HepG2 (cell line): ENCODE measurements around the gene DAAM1. TPM values are rescaled to one million over a fixed set of nuclear protein-coding genes. Genes with fewer than 3 reads are reported as not detected.

ENCODE experiments used
- ATAC-seq: fragments of 200-7000 bp; cut with Tn5 transposase; 3 replicates; pipeline ENCODE4 v1.9.1; 2020; ENCODE audit warnings: mild to moderate bottlenecking, moderate library complexity
- BruUV-seq: library from RNA; stranded (reverse); fragments of 400-500 nt; replicated peaks from 2 replicates; lab custom pipeline; 2021; lab: Mats Ljungman, UMichigan
- CTCF ChIA-PET: fragments of 300-600 bp; formaldehyde crosslinking; extraction: SDS; loops from one replicate; lab custom pipeline; 2021; ENCODE audit warnings: low total read pairs, inconsistent platforms, low intra/inter-chr PET ratio; lab: Yijun Ruan, JAX
- POLR2A ChIA-PET: fragments of 350-600 bp; sonication (Branson Sonifier 250); formaldehyde crosslinking; loops from one replicate; lab custom pipeline; 2020; ENCODE audit warnings: antibody characterized with exemption, inconsistent platforms; lab: Yijun Ruan, JAX
- DNase-seq: peaks from one replicate; pipeline ENCODE4 v3.0.0-alpha.2; 2015; ENCODE audit warnings: low spot score
- FAIRE-seq: peaks from 3 replicates; lab custom pipeline; 2011; peaks lifted over from hg19 to GRCh38; lab: Jason Lieb, UNC
- H2AFZ ChIP-seq: one replicate; pipeline ENCODE4 v1.6.1; 2011; ENCODE audit warnings: low read length, inconsistent platforms
- H3K27ac ChIP-seq: fragments of 300-600 bp; 3 replicates; pipeline ENCODE4 v1.8.0; 2011; ENCODE audit warnings: mixed run types, mild to moderate bottlenecking, mixed read lengths, low read length, inconsistent platforms; ENCODE audit not compliant: insufficient read depth; ENCODE audit errors: extremely low read length
- H3K27me3 ChIP-seq, 2 experiments: fragments of 200-600 bp in 1 of 2; 2 replicates in 1 of 2; 3 replicates in 1 of 2; pipeline versions ENCODE4 v1.6.0 to v1.8.0; 2011; ENCODE audit warnings: low read length in 2 of 2, mild to moderate bottlenecking in 2 of 2, moderate library complexity in 2 of 2, inconsistent platforms in 1 of 2; ENCODE audit not compliant: insufficient read depth in 2 of 2, control insufficient read depth in 1 of 2
- H3K36me3 ChIP-seq, 2 experiments: fragments of 200-600 bp in 1 of 2; replicated peaks in 1 of 2; 2 replicates in 1 of 2; 3 replicates in 1 of 2; pipeline versions ENCODE4 v1.5.1 to v1.8.0; 2011; ENCODE audit warnings: low read length in 2 of 2, inconsistent platforms in 1 of 2; ENCODE audit not compliant: insufficient read depth in 2 of 2, control insufficient read depth in 1 of 2
- H3K4me1 ChIP-seq: 2 replicates; pipeline ENCODE4 v1.5.1; 2012; ENCODE audit warnings: low read length, inconsistent platforms; ENCODE audit not compliant: insufficient read depth
- H3K4me2 ChIP-seq: 2 replicates; pipeline ENCODE4 v1.6.0; 2011; ENCODE audit warnings: low read depth, low read length, inconsistent platforms
- H3K4me3 ChIP-seq, 3 experiments: fragments of 200-600 bp in 1 of 3; sonication (generic), shearing (Covaris generic) in 1 of 3; replicated peaks in 1 of 3; 2 replicates each; pipeline ENCODE4 v1.5.1; 2011 to 2016; ENCODE audit warnings: low read length in 3 of 3, inconsistent platforms in 2 of 3, low read depth in 2 of 3, mild to moderate bottlenecking in 2 of 3, control low read depth in 1 of 3, mixed read lengths in 1 of 3; ENCODE audit not compliant: insufficient read depth in 1 of 3
- H3K79me2 ChIP-seq: one replicate; pipeline ENCODE4 v1.6.1; 2011; ENCODE audit warnings: low read length, inconsistent platforms; ENCODE audit not compliant: insufficient read depth
- H3K9ac ChIP-seq: 2 replicates; pipeline ENCODE4 v1.6.0; 2011; ENCODE audit warnings: mild to moderate bottlenecking, low read depth, low read length, inconsistent platforms; ENCODE audit not compliant: insufficient read depth
- H3K9me3 ChIP-seq: 2 replicates; pipeline ENCODE4 v1.5.1; 2012; ENCODE audit warnings: mild to moderate bottlenecking, low read length
- H4K20me1 ChIP-seq: 2 replicates; pipeline ENCODE4 v1.6.0; 2011; ENCODE audit warnings: inconsistent platforms, mild to moderate bottlenecking, low read length, moderate library complexity; ENCODE audit not compliant: insufficient read depth
- ARID5B ChIP-seq: IDR thresholded peaks from 2 replicates; pipeline ENCODE4 v1.4.0; 2020; ENCODE audit warnings: mild to moderate bottlenecking, missing genetic modification reagents
- CBX2 ChIP-seq, 2 experiments: fragments of 200-600 bp in 1 of 2; sonication (generic); formaldehyde crosslinking in 1 of 2; IDR thresholded peaks; 2 replicates each; pipeline versions ENCODE4 v1.7.0 to v1.8.1; 2018 to 2022; ENCODE audit warnings: low read depth in 2 of 2, low read length in 1 of 2, mild to moderate bottlenecking in 1 of 2, missing genetic modification reagents in 1 of 2
- CBX5 ChIP-seq: sonication (generic); formaldehyde crosslinking; IDR thresholded peaks from 2 replicates; pipeline ENCODE4 v1.4.0; 2020; ENCODE audit warnings: missing genetic modification reagents, borderline replicate concordance
- EEA1 ChIP-seq: sonication (generic); formaldehyde crosslinking; IDR thresholded peaks from 2 replicates; pipeline ENCODE4 v1.5.1; 2020; ENCODE audit warnings: mild to moderate bottlenecking, missing genetic modification reagents, borderline replicate concordance
- KDM5B ChIP-seq: sonication (generic); formaldehyde crosslinking; IDR thresholded peaks from 2 replicates; pipeline ENCODE4 v1.4.0; 2020; ENCODE audit warnings: missing genetic modification reagents, mild to moderate bottlenecking, borderline replicate concordance
- MIER3 ChIP-seq: IDR thresholded peaks from 2 replicates; pipeline ENCODE4 v1.6.1; 2016; ENCODE audit warnings: missing compliant biosample characterization, borderline replicate concordance
- PLRG1 ChIP-seq: fragments of 450-650 bp; conservative IDR thresholded peaks from 2 replicates; pipeline ENCODE4 v1.6.1; 2016
- POGK ChIP-seq: sonication (generic); formaldehyde crosslinking; conservative IDR thresholded peaks from 2 replicates; pipeline ENCODE4 v1.8.0; 2022; ENCODE audit warnings: mild to moderate bottlenecking, moderate library complexity, missing genetic modification reagents
- RBAK ChIP-seq: sonication (generic); formaldehyde crosslinking; IDR thresholded peaks from 2 replicates; pipeline ENCODE4 v1.5.1; 2020; ENCODE audit warnings: mild to moderate bottlenecking, missing genetic modification reagents
- ZMYM2 ChIP-seq: sonication (generic); formaldehyde crosslinking; IDR thresholded peaks from 2 replicates; pipeline ENCODE4 v1.8.0; 2022; ENCODE audit warnings: mild to moderate bottlenecking, missing genetic modification reagents
- WGBS: methylation state at CpG from one replicate; pipeline ENCODE4 v1.1.6; 2017; ENCODE audit warnings: low lambda C conversion rate; 5-methylcytosine and 5-hydroxymethylcytosine counted together
- in situ Hi-C: cut with HindIII; loops from 2 replicates; pipeline ENCODE4 v1.10.0; 2017; ENCODE audit warnings: low pct_unique_long_range_greater_than_20kb; ENCODE audit not compliant: extremely low pct_ligation_motif_present
- intact Hi-C: fragments of 100-400 bp; cut with micrococcal nuclease; formaldehyde crosslinking; loops from one replicate; pipeline ENCODE4 v1.10.0; 2022; ENCODE audit not compliant: unreplicated experiment
- polyA plus RNA-seq, 8 experiments: library from polyadenylated mRNA; depleted of rRNA in 3 of 8; stranded (reverse) in 7 of 8; unstranded in 1 of 8; fragments of >200 nt; fragmentation: Illumina TruSeq in 4 of 8; extraction: Trizol in 4 of 8; gene quantifications; 2 replicates each; pipeline versions ENCODE4 v1.2.1 to v1.2.3, GENCODE V29; 2011 to 2016; ENCODE audit warnings: low read depth in 4 of 8, missing spikeins in 1 of 8, mixed read lengths in 1 of 8; ENCODE audit not compliant: insufficient read depth in 1 of 8
- total RNA-seq, 5 experiments: library from RNA; depleted of rRNA; stranded (reverse); fragments of >200 nt; fragmentation: Illumina TruSeq; extraction: Trizol; gene quantifications; 2 replicates each; pipeline ENCODE4 v1.2.3, GENCODE V29; 2016; ENCODE audit warnings: low read depth in 1 of 5
- TF ChIP-seq, protein P1 (sequence below): sonication (generic); formaldehyde crosslinking; IDR thresholded peaks from 2 replicates; pipeline ENCODE4 v1.8.0; 2022; ENCODE audit warnings: mild to moderate bottlenecking, missing genetic modification reagents

The DAAM1 gene
- total and polyA plus RNA-seq, 2 of the 13 experiments (the other 11 are each of a cell fraction or from before 2014, with no cell fraction given) = 10.9 to 24.5 TPM

GRCh38 chr14:59274991-59275391 is 86.5 kb downstream of the DAAM1 start:
- peaks cover 34% of the 10 kb centered on the region for H3K4me1 ChIP-seq
- ChIA-PET POLR2A (interaction anchor here (1.2 to 1.8 kb wide), 4 partner anchors 12 to 209 kb away, joined by 3 to 8 read pairs (median 6); partner anchors contain the start of genes DAAM1 and L3HYPDH), CTCF (no interaction called here)
- FAIRE-seq (no peak), ATAC-seq (no peak), DNase-seq (no peak)
- H3K4me3 ChIP-seq = no peak overlapping the region
- H3K9ac ChIP-seq = no peak overlapping the region
- no peaks in the 10 kb centered on the region for H3K36me3 ChIP-seq
- H3K27me3 ChIP-seq = no peaks in the 10 kb centered on the region
- TF ChIP-seq POGK (CRISPR knock-in tag) = no peak
- TF ChIP-seq EEA1 (CRISPR knock-in tag) = no peak
- TF ChIP-seq KDM5B = no peak
- no peak for TF ChIP-seq CBX5 (CRISPR knock-in tag)
- TF ChIP-seq PLRG1 = no peak
- no peak for TF ChIP-seq MIER3 (CRISPR knock-in tag)
- WGBS = 97% methylated on average over 3 of the region's 3 CpGs
- H3K4me2 ChIP-seq = no peak overlapping the region
- H4K20me1 ChIP-seq = no peaks in the 10 kb centered on the region
- intact Hi-C loops = loop anchor here (5.0 kb wide), 1 partner anchor 37 kb away; no protein-coding TSS in a partner anchor
- in situ Hi-C loops = no loop called here
- H3K9me3 ChIP-seq = no peaks in the 10 kb centered on the region
- H2AFZ ChIP-seq = no peak overlapping the region
- H3K27ac ChIP-seq = no peak overlapping the region
- no TSS peak for BruUV-seq
- H3K79me2 ChIP-seq = no peaks in the 10 kb centered on the region

DNA sequence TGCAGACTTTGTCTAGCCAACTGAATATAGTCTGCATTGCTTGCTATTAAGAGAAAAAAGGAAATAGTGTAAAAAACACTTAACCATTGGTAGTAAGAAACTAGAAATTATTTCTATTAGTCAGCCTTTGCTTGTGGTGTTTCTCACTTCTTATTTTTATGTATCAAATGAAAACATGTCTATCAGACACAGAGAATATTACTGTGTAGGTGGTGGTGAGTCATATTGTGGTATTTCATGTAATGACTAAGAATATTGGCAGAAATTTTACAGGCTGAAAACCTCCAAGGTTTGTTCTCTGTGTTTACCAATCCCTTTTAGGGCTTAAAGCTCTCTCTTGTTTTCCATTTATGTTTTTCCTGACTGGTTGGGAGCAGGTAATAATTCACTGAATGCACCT is 87.2 kb downstream of the DAAM1 start:
- H2AFZ ChIP-seq = no peak overlapping the region
- H4K20me1 ChIP-seq = no peaks in the 10 kb centered on the region
- DNase-seq = peak; percentile 66
- peaks cover 34% of the 10 kb centered on the region for H3K4me1 ChIP-seq
- intact Hi-C loops (loop anchor here (5.0 kb wide), 1 partner anchor 37 kb away; no protein-coding TSS in a partner anchor), in situ Hi-C loops (no loop called here)
- no peaks in the 10 kb centered on the region for H3K9me3 ChIP-seq
- H3K27me3 ChIP-seq = no peaks in the 10 kb centered on the region
- no peak for FAIRE-seq
- H3K4me3 ChIP-seq = no peak overlapping the region
- no peak overlapping the region for H3K9ac ChIP-seq
- no TSS peak for BruUV-seq
- POLR2A ChIA-PET = interaction anchor here (1.0 to 1.8 kb wide), 5 partner anchors 13 to 208 kb away, joined by 3 to 8 read pairs (median 4); partner anchors contain the start of genes DAAM1 and L3HYPDH
- H3K36me3 ChIP-seq = no peaks in the 10 kb centered on the region
- H3K27ac ChIP-seq = no peak overlapping the region
- ATAC-seq = peak; percentile 75
- CTCF ChIA-PET = no interaction called here
- H3K79me2 ChIP-seq = no peaks in the 10 kb centered on the region
- H3K4me2 ChIP-seq = no peak overlapping the region
- peak; percentile 40; the same call in 1 of the 2 replicates for TF ChIP-seq ARID5B
- TF ChIP-seq CBX2 (IDR thresholded peaks at IDR 0.05; ENCODE audit: low read depth, low read length) = no peak
- TF ChIP-seq CBX2 (CRISPR knock-in tag; IDR thresholded peaks at IDR 0.05; ENCODE audit: low read depth) = no peak
- TF ChIP-seq, protein P1, sequence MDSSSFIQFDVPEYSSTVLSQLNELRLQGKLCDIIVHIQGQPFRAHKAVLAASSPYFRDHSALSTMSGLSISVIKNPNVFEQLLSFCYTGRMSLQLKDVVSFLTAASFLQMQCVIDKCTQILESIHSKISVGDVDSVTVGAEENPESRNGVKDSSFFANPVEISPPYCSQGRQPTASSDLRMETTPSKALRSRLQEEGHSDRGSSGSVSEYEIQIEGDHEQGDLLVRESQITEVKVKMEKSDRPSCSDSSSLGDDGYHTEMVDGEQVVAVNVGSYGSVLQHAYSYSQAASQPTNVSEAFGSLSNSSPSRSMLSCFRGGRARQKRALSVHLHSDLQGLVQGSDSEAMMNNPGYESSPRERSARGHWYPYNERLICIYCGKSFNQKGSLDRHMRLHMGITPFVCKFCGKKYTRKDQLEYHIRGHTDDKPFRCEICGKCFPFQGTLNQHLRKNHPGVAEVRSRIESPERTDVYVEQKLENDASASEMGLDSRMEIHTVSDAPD (CRISPR knock-in tag) = no peak
- TF ChIP-seq RBAK = no peak
- TF ChIP-seq ZMYM2 (CRISPR knock-in tag) = no peak
